K562 (cell line): ENCODE data around the gene GABRR1.

Experiments used
- EZH2 ChIP-seq: IDR thresholded peaks from 2 replicates; pipeline ENCODE4 v1.6.1; 2012; ENCODE audit warnings: low read depth, mild to moderate bottlenecking, inconsistent platforms, low read length, borderline replicate concordance
- FOSL1 ChIP-seq: fragments of 200-800 bp; sonication (Bioruptor generic); conservative IDR thresholded peaks from 2 replicates; pipeline ENCODE4 v1.6.1; 2016; ENCODE audit warnings: missing genetic modification characterization, missing compliant biosample characterization
- GATA2 ChIP-seq: sonication (generic); formaldehyde crosslinking; IDR thresholded peaks from 2 replicates; pipeline ENCODE4 v1.4.0; 2020; ENCODE audit warnings: mild to moderate bottlenecking, missing genetic modification reagents
- HDAC6 ChIP-seq: IDR thresholded peaks from 2 replicates; pipeline ENCODE4 v1.6.1; 2012; ENCODE audit warnings: low read depth, mild to moderate bottlenecking, control low read depth, inconsistent platforms, low read length, moderate library complexity
- PHF8 ChIP-seq: fragments of 200-600 bp; sonication (generic); IDR thresholded peaks from 2 replicates; pipeline ENCODE4 v1.6.1; 2012; ENCODE audit warnings: mixed run types, mild to moderate bottlenecking, inconsistent platforms, low read length, moderate library complexity, borderline replicate concordance
- POLR2A ChIP-seq: fragments of 450-650 bp; conservative IDR thresholded peaks from 2 replicates; pipeline ENCODE4 v1.6.1; 2016
- SMARCC2 ChIP-seq: fragments of 450-650 bp; IDR thresholded peaks from 2 replicates; pipeline ENCODE4 v1.6.1; 2017; ENCODE audit warnings: antibody characterized with exemption, moderate library complexity, mild to moderate bottlenecking, low read depth
- TAF1 ChIP-seq: IDR thresholded peaks from 2 replicates; pipeline ENCODE4 v1.6.1; 2011; ENCODE audit warnings: mild to moderate bottlenecking, low read length, moderate library complexity; ENCODE audit not compliant: insufficient read depth, control insufficient read depth, severe bottlenecking; ENCODE audit errors: extremely low read depth
- ZNF239 ChIP-seq: fragments of 250-450 bp; sonication (Bioruptor Pico); IDR thresholded peaks from 2 replicates; pipeline ENCODE4 v1.4.0; 2020; ENCODE audit warnings: mild to moderate bottlenecking
- TF ChIP-seq, protein P1 (sequence below), 3 experiments: IDR thresholded peaks in 2 of 3; conservative IDR thresholded peaks in 1 of 3; 2 replicates each; pipeline ENCODE4 v1.5.1; 2011 to 2012; ENCODE audit warnings: low read length in 3 of 3, mild to moderate bottlenecking in 3 of 3, control low read depth in 2 of 3, improper control_type of control experiment in 1 of 3, inconsistent platforms in 1 of 3, low read depth in 1 of 3, mixed read lengths in 1 of 3, moderate library complexity in 1 of 3; ENCODE audit not compliant: insufficient read depth in 2 of 3
- TF ChIP-seq, protein P2 (sequence below): sonication (generic); formaldehyde crosslinking; IDR thresholded peaks from 2 replicates; pipeline ENCODE4 v1.9.0; 2022; ENCODE audit warnings: mild to moderate bottlenecking, missing genetic modification reagents

DNA sequence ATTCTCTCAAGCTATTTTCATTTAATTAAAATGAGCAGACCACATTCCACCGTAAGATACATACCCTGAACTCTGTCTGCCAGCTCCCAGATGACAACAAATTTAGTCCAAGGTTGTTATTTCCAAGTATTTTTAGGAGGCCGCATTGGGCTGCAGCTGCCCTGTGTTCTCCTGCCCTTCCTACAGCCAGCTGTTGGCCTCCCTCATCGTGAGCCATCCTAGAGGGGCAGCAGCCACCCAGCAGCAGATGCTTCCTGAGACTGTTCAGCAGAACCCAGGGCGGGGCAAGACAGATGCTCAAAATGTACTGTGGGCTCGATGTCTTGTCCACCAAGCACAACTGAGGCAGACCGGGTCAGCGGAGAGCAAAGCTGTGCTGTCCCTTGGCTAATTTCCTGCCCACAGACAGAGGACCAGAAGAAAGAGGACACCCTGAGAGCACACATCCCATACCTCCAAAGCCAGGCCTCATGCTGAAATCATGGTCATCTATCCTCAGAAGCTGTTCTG lies 16.4 kb downstream of the GABRR1 start:
- TF ChIP-seq SMARCC2 (no peak), EZH2 (no peak), TAF1 (no peak), PHF8 (no peak), GATA2 (CRISPR knock-in tag) (no peak), FOSL1 (tag) (no peak), ZNF239 (CRISPR knock-in tag) (no peak), HDAC6 (no peak), POLR2A (no peak)
- TF ChIP-seq, protein P1, sequence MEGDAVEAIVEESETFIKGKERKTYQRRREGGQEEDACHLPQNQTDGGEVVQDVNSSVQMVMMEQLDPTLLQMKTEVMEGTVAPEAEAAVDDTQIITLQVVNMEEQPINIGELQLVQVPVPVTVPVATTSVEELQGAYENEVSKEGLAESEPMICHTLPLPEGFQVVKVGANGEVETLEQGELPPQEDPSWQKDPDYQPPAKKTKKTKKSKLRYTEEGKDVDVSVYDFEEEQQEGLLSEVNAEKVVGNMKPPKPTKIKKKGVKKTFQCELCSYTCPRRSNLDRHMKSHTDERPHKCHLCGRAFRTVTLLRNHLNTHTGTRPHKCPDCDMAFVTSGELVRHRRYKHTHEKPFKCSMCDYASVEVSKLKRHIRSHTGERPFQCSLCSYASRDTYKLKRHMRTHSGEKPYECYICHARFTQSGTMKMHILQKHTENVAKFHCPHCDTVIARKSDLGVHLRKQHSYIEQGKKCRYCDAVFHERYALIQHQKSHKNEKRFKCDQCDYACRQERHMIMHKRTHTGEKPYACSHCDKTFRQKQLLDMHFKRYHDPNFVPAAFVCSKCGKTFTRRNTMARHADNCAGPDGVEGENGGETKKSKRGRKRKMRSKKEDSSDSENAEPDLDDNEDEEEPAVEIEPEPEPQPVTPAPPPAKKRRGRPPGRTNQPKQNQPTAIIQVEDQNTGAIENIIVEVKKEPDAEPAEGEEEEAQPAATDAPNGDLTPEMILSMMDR (IDR thresholded peaks at IDR 0.05 in 2 of 3, conservative IDR thresholded peaks at IDR 0.05 in 1 of 3; ENCODE audit: insufficient read depth in 2 of 3, low read depth in 1 of 3, low read length in 3 of 3), result no peak
- TF ChIP-seq, protein P2, sequence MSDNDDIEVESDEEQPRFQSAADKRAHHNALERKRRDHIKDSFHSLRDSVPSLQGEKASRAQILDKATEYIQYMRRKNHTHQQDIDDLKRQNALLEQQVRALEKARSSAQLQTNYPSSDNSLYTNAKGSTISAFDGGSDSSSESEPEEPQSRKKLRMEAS, result no peak
